ENCODE measurements around the gene ATP10A. TPM values are rescaled to one million over a fixed set of nuclear protein-coding genes. Genes with fewer than 3 reads are reported as not detected.
A peak's percentile ranks its signal among the peaks of the same experiment; 100 is the strongest.

The ATP10A gene
- total RNA-seq, 1 experiment from 2014 or later: 3.9 TPM

GRCh38 chr15:25733856-25734679 lies 129.1 kb downstream of the ATP10A start:
- no peaks in the 10 kb centered on the region for H3K23me2 ChIP-seq (ENCODE audit: insufficient read length, low read depth, low read length, poor library complexity, severe bottlenecking)
- no peak overlapping the region for H2BK120ac ChIP-seq (ENCODE audit: low read depth, low read length, poor library complexity, severe bottlenecking)
- no peaks in the 10 kb centered on the region for H3K9me3 ChIP-seq (ENCODE audit: control insufficient read depth, low read depth, low read length)
- H2BK15ac ChIP-seq (ENCODE audit: low read depth, low read length): no peak overlapping the region
- H3K14ac ChIP-seq (ENCODE audit: insufficient read depth, low read length): no peak overlapping the region
- H4K8ac ChIP-seq (replicated peaks; ENCODE audit: insufficient read length, low read depth, low read length): no peak overlapping the region
- H4K20me1 ChIP-seq (ENCODE audit: control insufficient read depth, insufficient read depth, insufficient read length): no peaks in the 10 kb centered on the region
- H3K36me3 Mint-ChIP-seq (ENCODE audit: insufficient read depth in 1 of 3, low read depth in 3 of 3): no peaks in the 10 kb centered on the region
- no peaks in the 10 kb centered on the region for H3K79me2 ChIP-seq (ENCODE audit: insufficient read depth, low read length)
- H2BK20ac ChIP-seq (ENCODE audit: low read depth, low read length, poor library complexity, severe bottlenecking): no peak overlapping the region
- no peak overlapping the region for H3K18ac ChIP-seq (ENCODE audit: insufficient read length, low read depth, low read length)
- H2BK12ac ChIP-seq (ENCODE audit: insufficient read length, low read depth, low read length): no peak overlapping the region
- no peak overlapping the region for H2BK5ac ChIP-seq (ENCODE audit: insufficient read length, low read length)
- peak overlapping the region in 1 of 3 experiments; percentile 18; a peak in 2 of 7 replicates for H3K27ac Mint-ChIP-seq
- no peak overlapping the region for H3K4ac ChIP-seq (ENCODE audit: low read depth, low read length)
- no peak overlapping the region for H3K56ac ChIP-seq (ENCODE audit: insufficient read length, low read depth, low read length)
- no CpG with 5 or more reads among the region's 22 CpGs for WGBS (ENCODE audit: extremely low coverage, insufficient read length, low lambda C conversion rate)
- no peaks in the 10 kb centered on the region for H3K4me1 Mint-ChIP-seq
- H3K4me3 Mint-ChIP-seq: no peak overlapping the region
- H3K27me3 Mint-ChIP-seq (ENCODE audit: low read depth): no peaks in the 10 kb centered on the region
- no peak overlapping the region for H3K27ac ChIP-seq (ENCODE audit: insufficient read length, low read depth, low read length)
- no peak overlapping the region for H4K5ac ChIP-seq (ENCODE audit: insufficient read length, low read depth, low read length)
- TF ChIP-seq, protein P1, sequence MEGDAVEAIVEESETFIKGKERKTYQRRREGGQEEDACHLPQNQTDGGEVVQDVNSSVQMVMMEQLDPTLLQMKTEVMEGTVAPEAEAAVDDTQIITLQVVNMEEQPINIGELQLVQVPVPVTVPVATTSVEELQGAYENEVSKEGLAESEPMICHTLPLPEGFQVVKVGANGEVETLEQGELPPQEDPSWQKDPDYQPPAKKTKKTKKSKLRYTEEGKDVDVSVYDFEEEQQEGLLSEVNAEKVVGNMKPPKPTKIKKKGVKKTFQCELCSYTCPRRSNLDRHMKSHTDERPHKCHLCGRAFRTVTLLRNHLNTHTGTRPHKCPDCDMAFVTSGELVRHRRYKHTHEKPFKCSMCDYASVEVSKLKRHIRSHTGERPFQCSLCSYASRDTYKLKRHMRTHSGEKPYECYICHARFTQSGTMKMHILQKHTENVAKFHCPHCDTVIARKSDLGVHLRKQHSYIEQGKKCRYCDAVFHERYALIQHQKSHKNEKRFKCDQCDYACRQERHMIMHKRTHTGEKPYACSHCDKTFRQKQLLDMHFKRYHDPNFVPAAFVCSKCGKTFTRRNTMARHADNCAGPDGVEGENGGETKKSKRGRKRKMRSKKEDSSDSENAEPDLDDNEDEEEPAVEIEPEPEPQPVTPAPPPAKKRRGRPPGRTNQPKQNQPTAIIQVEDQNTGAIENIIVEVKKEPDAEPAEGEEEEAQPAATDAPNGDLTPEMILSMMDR (conservative IDR thresholded peaks at IDR 0.05): no peak
- H2AK5ac ChIP-seq (ENCODE audit: insufficient read length, low read length): no peak overlapping the region
- DNase-seq: no peak
- no peak overlapping the region for H3T11ph ChIP-seq (ENCODE audit: low read length)
- no peaks in the 10 kb centered on the region for H3K27me3 ChIP-seq (ENCODE audit: insufficient read depth, low read length)
- H3K4me1 ChIP-seq (ENCODE audit: insufficient read depth, low read length): no peaks in the 10 kb centered on the region
- no peak overlapping the region for H3K23ac ChIP-seq (ENCODE audit: insufficient read length, low read depth, low read length)
- H3K9ac ChIP-seq (ENCODE audit: extremely low read depth, insufficient read length, low read length): no peak overlapping the region
- no peak overlapping the region for H2AFZ ChIP-seq (ENCODE audit: low read length)
- H3K9me3 Mint-ChIP-seq: no peaks in the 10 kb centered on the region
- H3K79me1 ChIP-seq (ENCODE audit: insufficient read depth, low read depth, low read length, poor library complexity, severe bottlenecking): no peaks in the 10 kb centered on the region
- no peak overlapping the region for H4K91ac ChIP-seq (ENCODE audit: insufficient read length, low read depth, low read length)
- H3K4me2 ChIP-seq (ENCODE audit: insufficient read depth, insufficient read length, low read length): no peak overlapping the region
